MV-4-11 (cell line): ENCODE data around the gene MYOZ3.

ENCODE experiments used
- DNase-seq: peaks from one replicate; lab custom pipeline; 2025; lab: John Stamatoyannopoulos, UW

The MYOZ3 gene

GRCh38 chr5:150700594-150701377, 39.7 kb downstream of the MYOZ3 start, which contains the start of gene RBM22:
TSS of gene RBM22 (minus strand) at chr5:150701062. CDS start at chr5:150700985, 77 bp downstream.
- peak; percentile 86 for DNase-seq

- peak; percentile 73 for DNase-seq
Measured at GRCh38 chr5:150703762-150704161, 42.7 kb downstream of the MYOZ3 start.

- DNase-seq, result no peak
Measured at GRCh38 chr5:150706776-150707390, 45.8 kb downstream of the MYOZ3 start.

- no peak for DNase-seq
Measured at GRCh38 chr5:150710165-150710564, 49.1 kb downstream of the MYOZ3 start.

GRCh38 chr5:150723845-150724244, 62.8 kb downstream of the MYOZ3 start:
- DNase-seq, result no peak
